SKM-1 treated with dmso at 0.1 percent for 144 hours (cell line): Measurements from ENCODE around the gene CMSS1.

Experiments
- DNase-seq: peaks from one replicate; lab custom pipeline; 2025; ENCODE audit not compliant: unreplicated experiment; lab: John Stamatoyannopoulos, UW

The CMSS1 gene

GRCh38 chr3:100099621-100100020, 282.0 kb downstream of the CMSS1 start:
- no peak for DNase-seq

- DNase-seq: no peak
These were observed 282.8 kb downstream of the CMSS1 start for GRCh38 chr3:100100425-100100824.

- no peak for DNase-seq
These were observed 285.1 kb downstream of the CMSS1 start for GRCh38 chr3:100102757-100103156.

- DNase-seq: no peak
These were observed 286.1 kb downstream of the CMSS1 start for GRCh38 chr3:100103558-100104441.

- DNase-seq: no peak
These were observed 286.8 kb downstream of the CMSS1 start for GRCh38 chr3:100104442-100104798.

- DNase-seq: no peak
These were observed 287.3 kb downstream of the CMSS1 start for GRCh38 chr3:100104817-100105413.

- peak; percentile 12 for DNase-seq
These were observed 287.8 kb downstream of the CMSS1 start for GRCh38 chr3:100105501-100105900.

- no peak for DNase-seq
These were observed 288.4 kb downstream of the CMSS1 start for GRCh38 chr3:100106094-100106493.

- no peak for DNase-seq
These were observed 289.0 kb downstream of the CMSS1 start for GRCh38 chr3:100106531-100107141.

GRCh38 chr3:100107221-100107814, 289.7 kb downstream of the CMSS1 start:
- DNase-seq: no peak

GRCh38 chr3:100108464-100109079, 290.9 kb downstream of the CMSS1 start:
- DNase-seq: no peak

GRCh38 chr3:100110162-100110561, 292.5 kb downstream of the CMSS1 start:
- no peak for DNase-seq

GRCh38 chr3:100111728-100112127, 294.1 kb downstream of the CMSS1 start:
- DNase-seq: no peak

- DNase-seq: peak; percentile 12
These were observed 296.2 kb downstream of the CMSS1 start for GRCh38 chr3:100113723-100114412.

- DNase-seq: no peak
These were observed 296.9 kb downstream of the CMSS1 start, which contains the start of gene FILIP1L for GRCh38 chr3:100114413-100115030. Gene FILIP1L, minus strand, starts transcription at chr3:100114501.

- DNase-seq: no peak
These were observed 299.4 kb downstream of the CMSS1 start for GRCh38 chr3:100117093-100117492.

- DNase-seq: no peak
These were observed 302.4 kb downstream of the CMSS1 start for GRCh38 chr3:100120012-100120411.

GRCh38 chr3:100120693-100121092, 303.0 kb downstream of the CMSS1 start:
- DNase-seq: no peak

GRCh38 chr3:100122321-100122720, 304.7 kb downstream of the CMSS1 start:
- DNase-seq: no peak

GRCh38 chr3:100123112-100123511, 305.4 kb downstream of the CMSS1 start:
- no peak for DNase-seq
